Natural killer cell (primary cell): ENCODE results near the gene UBE2F. TPM values are rescaled to one million over a fixed set of nuclear protein-coding genes. Genes with fewer than 3 reads are reported as not detected.

ENCODE experiments used
- ATAC-seq, 3 donors: fragments of 150-1000 bp in 2 of 3; fragments of 200-7000 bp in 1 of 3; cut with Tn5 transposase; 1 replicate in 1 of 3; 2 replicates in 2 of 3; pipeline ENCODE4 v1.10.0; 2021; ENCODE audit warnings: mild to moderate bottlenecking in 2 of 3, moderate library complexity in 2 of 3
- DNase-seq, 2 donors: peaks; one replicate each; pipeline versions ENCODE4 v3.0.0 to v3.0.0-alpha.2; 2013 to 2021; ENCODE audit warnings: mixed read lengths in 1 of 2
- H3K27ac ChIP-seq: one replicate; pipeline ENCODE4 v1.5.1; 2013; ENCODE audit warnings: mild to moderate bottlenecking, low read length
- H3K27me3 ChIP-seq: one replicate; pipeline ENCODE4 v1.6.1; 2013; ENCODE audit warnings: low read length; ENCODE audit not compliant: control insufficient read depth, insufficient read depth
- H3K36me3 ChIP-seq: one replicate; pipeline ENCODE4 v1.6.1; 2013; ENCODE audit warnings: low read length; ENCODE audit not compliant: control insufficient read depth, insufficient read depth
- H3K4me1 ChIP-seq: one replicate; pipeline ENCODE4 v1.6.1; 2013; ENCODE audit warnings: low read length; ENCODE audit not compliant: control insufficient read depth, insufficient read depth
- H3K4me3 ChIP-seq: one replicate; pipeline ENCODE4 v1.5.1; 2013; ENCODE audit warnings: low read length
- H3K9me3 ChIP-seq: one replicate; pipeline ENCODE4 v1.6.1; 2013; ENCODE audit warnings: low read length; ENCODE audit not compliant: control insufficient read depth, insufficient read depth
- H3K27ac Mint-ChIP-seq, 2 donors: one replicate each; pipeline ENCODE4 v1.8.0; 2022; ENCODE audit warnings: mild to moderate bottlenecking in 2 of 2, mixed read lengths in 2 of 2, moderate library complexity in 1 of 2
- H3K27me3 Mint-ChIP-seq, 2 donors: one replicate each; pipeline ENCODE4 v1.8.0; 2022; ENCODE audit warnings: low read depth in 2 of 2, mixed read lengths in 2 of 2
- H3K36me3 Mint-ChIP-seq: one replicate; pipeline ENCODE4 v1.8.0; 2022; ENCODE audit warnings: mixed read lengths
- H3K4me1 Mint-ChIP-seq, 2 donors: one replicate each; pipeline ENCODE4 v1.8.0; 2022; ENCODE audit warnings: mixed read lengths in 2 of 2
- H3K4me3 Mint-ChIP-seq: one replicate; pipeline ENCODE4 v1.8.0; 2022; ENCODE audit warnings: mild to moderate bottlenecking, moderate library complexity, mixed read lengths
- H3K9me3 Mint-ChIP-seq, 2 donors: one replicate each; pipeline ENCODE4 v1.8.0; 2022; ENCODE audit warnings: mixed read lengths in 2 of 2
- CTCF ChIP-seq: fragments of 200-600 bp; IDR thresholded peaks from one replicate; pipeline ENCODE4 v1.8.0; 2022; ENCODE audit warnings: antibody characterized with exemption
- WGBS: methylation state at CpG from one replicate; pipeline ENCODE4 v1.1.7; 2013; ENCODE audit warnings: missing lambda C conversion rate; ENCODE audit not compliant: insufficient coverage; 5-methylcytosine and 5-hydroxymethylcytosine counted together
- intact Hi-C: fragments of 100-400 bp; cut with micrococcal nuclease; formaldehyde crosslinking; loops from one replicate; pipeline ENCODE4 v1.14.2; 2022
- total RNA-seq, 4 donors: library from RNA; stranded (reverse); fragments of 120-200 nt in 1 of 4; gene quantifications; one replicate each; pipeline versions ENCODE4 v1.2.3 to v1.2.4, GENCODE V29; 2013 to 2022

Gene UBE2F
- total RNA-seq, 3 donors from 2014 or later (not counting 1 experiment from before 2014, with no cell fraction given) = 82.4 to 135 (median 96.1) TPM

- peaks cover 38% of the 10 kb centered on the region for H3K4me1 ChIP-seq
- Mint-ChIP-seq H3K27ac (peak overlapping the region; percentile 78 to 85), H3K27me3 (no peaks in the 10 kb centered on the region), H3K4me3 (no peak overlapping the region), H3K9me3 (no peaks in the 10 kb centered on the region), H3K4me1 (peaks cover 46 to 70% of the 10 kb centered on the region in 2 donors), H3K36me3 (peaks cover 14% of the 10 kb centered on the region)
- intact Hi-C loops = no loop called here
- no peaks in the 10 kb centered on the region for H3K27me3 ChIP-seq
- H3K4me3 ChIP-seq = no peak overlapping the region
- no peak for ATAC-seq
- H3K27ac ChIP-seq = no peak overlapping the region
- no peak for TF ChIP-seq CTCF
- H3K36me3 ChIP-seq = peaks cover 21% of the 10 kb centered on the region
- H3K9me3 ChIP-seq = no peaks in the 10 kb centered on the region
- WGBS = 60% methylated on average over 2 of the region's 2 CpGs
- DNase-seq = no peak
These were observed 56.8 kb downstream of the UBE2F start for GRCh38 chr2:238023608-238024007.

- no peaks in the 10 kb centered on the region for H3K27me3 ChIP-seq
- peak; percentile 14 to 25 for DNase-seq
- H3K27ac ChIP-seq = peak overlapping the region; percentile 34
- Mint-ChIP-seq H3K9me3 (no peaks in the 10 kb centered on the region), H3K27me3 (no peaks in the 10 kb centered on the region), H3K4me1 (peaks cover 47 to 73% of the 10 kb centered on the region in 2 donors), H3K36me3 (peaks cover 14% of the 10 kb centered on the region), H3K27ac (peak overlapping the region; percentile 78 to 85), H3K4me3 (peak overlapping the region; percentile 4)
- ATAC-seq = peak; percentile 93 to 98 (median 97)
- H3K4me1 ChIP-seq = peaks cover 38% of the 10 kb centered on the region
- intact Hi-C loops = no loop called here
- peaks cover 22% of the 10 kb centered on the region for H3K36me3 ChIP-seq
- TF ChIP-seq CTCF = no peak
- WGBS = 54% methylated on average over 8 of the region's 8 CpGs
- H3K4me3 ChIP-seq = no peak overlapping the region
- H3K9me3 ChIP-seq = no peaks in the 10 kb centered on the region
These were observed 58.2 kb downstream of the UBE2F start for GRCh38 chr2:238024986-238025385.

- H3K4me1 ChIP-seq = peaks cover 45% of the 10 kb centered on the region
- H3K27ac ChIP-seq = no peak overlapping the region
- peaks cover 24% of the 10 kb centered on the region for H3K36me3 ChIP-seq
- DNase-seq (no peak), ATAC-seq (no peak)
- H3K27me3 Mint-ChIP-seq = no peaks in the 10 kb centered on the region
- no peaks in the 10 kb centered on the region for H3K27me3 ChIP-seq
- no peak overlapping the region for H3K4me3 Mint-ChIP-seq
- H3K9me3 Mint-ChIP-seq = no peaks in the 10 kb centered on the region
- TF ChIP-seq CTCF = no peak
- H3K9me3 ChIP-seq = no peaks in the 10 kb centered on the region
- peaks cover 14% of the 10 kb centered on the region for H3K36me3 Mint-ChIP-seq
- no peak overlapping the region for H3K4me3 ChIP-seq
- 93% methylated on average over 9 of the region's 9 CpGs for WGBS
- H3K4me1 Mint-ChIP-seq = peaks cover 52 to 78% of the 10 kb centered on the region in 2 donors
- H3K27ac Mint-ChIP-seq = peak overlapping the region; percentile 85 to 86
- intact Hi-C loops = no loop called here
These were observed 59.0 kb downstream of the UBE2F start for GRCh38 chr2:238025741-238026360.

GRCh38 chr2:238027058-238027457 lies 60.2 kb downstream of the UBE2F start:
- Mint-ChIP-seq H3K36me3 (peaks cover 11% of the 10 kb centered on the region), H3K4me3 (no peak overlapping the region), H3K27ac (peak overlapping the region; percentile 85 to 86), H3K27me3 (no peaks in the 10 kb centered on the region), H3K9me3 (no peaks in the 10 kb centered on the region), H3K4me1 (peaks cover 50 to 79% of the 10 kb centered on the region in 2 donors)
- 71% methylated on average over 2 of the region's 4 CpGs for WGBS
- intact Hi-C loops = no loop called here
- Histone ChIP-seq H3K27ac (peak overlapping the region; percentile 25), H3K9me3 (no peaks in the 10 kb centered on the region), H3K27me3 (no peaks in the 10 kb centered on the region), H3K4me3 (no peak overlapping the region), H3K36me3 (peaks cover 32% of the 10 kb centered on the region), H3K4me1 (peaks cover 50% of the 10 kb centered on the region)
- ATAC-seq (no peak), DNase-seq (no peak)
- TF ChIP-seq CTCF = no peak
